Right lobe of liver (tissue), 4 donors: ENCODE results near the gene ZMIZ1.

Experiments used
- POLR2A ChIP-seq: fragments of 450-650 bp; IDR thresholded peaks from one replicate; pipeline ENCODE4 v1.6.1; 2017; ENCODE audit warnings: antibody characterized with exemption, mild to moderate bottlenecking
- TF ChIP-seq, protein P1 (sequence below), 4 donors: fragments of 200-600 bp in 3 of 4; fragments of 450-650 bp in 1 of 4; IDR thresholded peaks; one replicate each; pipeline versions ENCODE4 v1.5.1 to v1.8.0; 2016 to 2022; ENCODE audit warnings: antibody characterized with exemption in 4 of 4, mild to moderate bottlenecking in 2 of 4
- donor health status: DM: no; HTN: no; CAD: no.
- donor health status: DM: no; HTN: no; CAD: no.
- donor health status: DM: no; HTN: yes; CAD: no.

GRCh38 chr10:79063071-79063491 lies 5.7 kb upstream of the ZMIZ1 start:
- TF ChIP-seq, protein P1, sequence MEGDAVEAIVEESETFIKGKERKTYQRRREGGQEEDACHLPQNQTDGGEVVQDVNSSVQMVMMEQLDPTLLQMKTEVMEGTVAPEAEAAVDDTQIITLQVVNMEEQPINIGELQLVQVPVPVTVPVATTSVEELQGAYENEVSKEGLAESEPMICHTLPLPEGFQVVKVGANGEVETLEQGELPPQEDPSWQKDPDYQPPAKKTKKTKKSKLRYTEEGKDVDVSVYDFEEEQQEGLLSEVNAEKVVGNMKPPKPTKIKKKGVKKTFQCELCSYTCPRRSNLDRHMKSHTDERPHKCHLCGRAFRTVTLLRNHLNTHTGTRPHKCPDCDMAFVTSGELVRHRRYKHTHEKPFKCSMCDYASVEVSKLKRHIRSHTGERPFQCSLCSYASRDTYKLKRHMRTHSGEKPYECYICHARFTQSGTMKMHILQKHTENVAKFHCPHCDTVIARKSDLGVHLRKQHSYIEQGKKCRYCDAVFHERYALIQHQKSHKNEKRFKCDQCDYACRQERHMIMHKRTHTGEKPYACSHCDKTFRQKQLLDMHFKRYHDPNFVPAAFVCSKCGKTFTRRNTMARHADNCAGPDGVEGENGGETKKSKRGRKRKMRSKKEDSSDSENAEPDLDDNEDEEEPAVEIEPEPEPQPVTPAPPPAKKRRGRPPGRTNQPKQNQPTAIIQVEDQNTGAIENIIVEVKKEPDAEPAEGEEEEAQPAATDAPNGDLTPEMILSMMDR (IDR thresholded peaks at IDR 0.05), result no peak
- no peak for TF ChIP-seq POLR2A
